ENCODE data around the gene RAB4B.
"Not testable (repeated sequence)": the region's sequence is repeated elsewhere in the genome, so short reads cannot be mapped to it uniquely, and the experiment has no call there.

Gene RAB4B

DNA sequence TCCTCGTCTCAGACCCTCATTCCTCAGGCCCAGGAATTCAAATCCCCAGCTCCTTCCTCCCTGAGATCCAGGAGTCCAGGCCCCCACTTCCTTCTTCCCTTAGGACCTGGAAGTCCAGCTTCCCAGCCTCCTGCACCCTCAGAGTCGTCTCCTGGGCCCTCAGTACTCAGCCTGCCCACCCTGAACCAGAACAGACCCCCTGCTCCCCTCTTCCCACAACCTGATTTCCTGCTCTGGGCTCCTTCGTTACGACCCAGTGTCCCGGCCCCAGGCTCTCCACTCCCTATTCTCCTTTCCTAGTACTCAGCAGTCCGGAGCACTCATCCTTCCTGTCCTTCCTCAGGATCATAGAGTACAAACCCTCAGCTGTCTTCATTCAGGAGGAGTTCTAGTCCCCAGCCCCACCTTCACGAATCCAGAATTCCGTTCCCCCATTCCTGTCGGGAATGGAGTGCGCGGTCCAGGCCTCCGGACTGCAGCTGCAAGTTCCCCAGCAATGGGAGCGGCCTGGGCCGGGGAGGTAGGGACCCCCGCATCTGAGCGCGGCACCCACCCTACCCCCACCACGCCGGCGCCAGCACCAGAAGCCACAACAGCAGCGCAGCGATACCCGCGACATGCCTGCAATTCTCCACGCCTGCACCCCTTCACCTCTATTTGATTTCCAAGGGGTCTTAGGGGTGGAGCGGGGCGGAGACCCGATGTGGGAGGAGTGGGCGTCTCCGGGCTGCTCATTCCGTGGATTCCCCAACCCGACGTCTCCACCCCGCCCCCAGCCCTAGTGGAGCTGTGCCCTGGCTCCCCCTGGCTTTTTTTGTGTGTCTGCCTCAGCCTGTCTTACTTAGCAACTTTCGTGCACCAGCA, 33.7 kb downstream of the RAB4B start:
- peak overlapping the region in 1 of 2 donors; percentile 51 for H3K9ac ChIP-seq (ENCODE audit: low read length in 2 of 2)
- H3K36me3 ChIP-seq (ENCODE audit: control insufficient read depth in 2 of 2, insufficient read depth in 2 of 2, low read length in 2 of 2): peaks cover 9 to 17% of the 10 kb centered on the region in 2 donors
- H3K4me1 ChIP-seq (ENCODE audit: control insufficient read depth, insufficient read depth, low read length): peaks cover 37% of the 10 kb centered on the region
- H3K4me3 ChIP-seq (ENCODE audit: low read length in 2 of 2): peak overlapping the region; percentile 15 to 70
- H3K27me3 ChIP-seq (ENCODE audit: control insufficient read depth in 1 of 2, insufficient read depth in 2 of 2, low read length in 2 of 2): no peaks in the 10 kb centered on the region
- H3K9me3 ChIP-seq (ENCODE audit: control insufficient read depth in 2 of 2, low read length in 2 of 2): no peaks in the 10 kb centered on the region
- H3K27ac ChIP-seq (ENCODE audit: low read length): peak overlapping the region; percentile 53

DNA sequence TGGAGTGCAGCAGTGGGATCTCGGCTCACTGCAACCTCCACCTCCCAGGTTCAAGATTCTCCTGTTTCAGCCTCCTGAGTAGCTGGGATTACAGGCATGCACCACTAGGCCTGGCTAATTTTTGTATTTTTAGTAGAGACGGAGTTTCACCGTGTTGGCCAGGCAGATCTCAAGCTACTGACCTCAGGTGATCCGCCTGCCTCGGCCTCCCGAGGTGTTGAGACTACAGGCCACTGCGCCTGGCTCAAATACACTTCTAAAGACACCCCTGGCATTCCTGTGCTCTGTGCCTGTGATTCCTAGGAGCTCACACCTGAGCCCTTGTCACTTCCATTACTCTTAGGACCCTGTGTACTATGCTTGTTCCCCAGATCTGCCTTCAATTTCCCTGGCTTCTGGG, 34.5 kb downstream of the RAB4B start:
- not testable (repeated sequence) for H3K27me3 ChIP-seq (ENCODE audit: control insufficient read depth in 1 of 2, insufficient read depth in 2 of 2, low read length in 2 of 2); H3K9ac ChIP-seq (ENCODE audit: low read length in 2 of 2); H3K27ac ChIP-seq (ENCODE audit: low read length); H3K9me3 ChIP-seq (ENCODE audit: control insufficient read depth in 2 of 2, low read length in 2 of 2); H3K4me3 ChIP-seq (ENCODE audit: low read length in 2 of 2)
- Histone ChIP-seq H3K36me3 (ENCODE audit: control insufficient read depth in 2 of 2, insufficient read depth in 2 of 2, low read length in 2 of 2) (peaks cover 8 to 13% of the 10 kb centered on the region in 2 donors), H3K4me1 (ENCODE audit: control insufficient read depth, insufficient read depth, low read length) (peaks cover 29% of the 10 kb centered on the region)

DNA sequence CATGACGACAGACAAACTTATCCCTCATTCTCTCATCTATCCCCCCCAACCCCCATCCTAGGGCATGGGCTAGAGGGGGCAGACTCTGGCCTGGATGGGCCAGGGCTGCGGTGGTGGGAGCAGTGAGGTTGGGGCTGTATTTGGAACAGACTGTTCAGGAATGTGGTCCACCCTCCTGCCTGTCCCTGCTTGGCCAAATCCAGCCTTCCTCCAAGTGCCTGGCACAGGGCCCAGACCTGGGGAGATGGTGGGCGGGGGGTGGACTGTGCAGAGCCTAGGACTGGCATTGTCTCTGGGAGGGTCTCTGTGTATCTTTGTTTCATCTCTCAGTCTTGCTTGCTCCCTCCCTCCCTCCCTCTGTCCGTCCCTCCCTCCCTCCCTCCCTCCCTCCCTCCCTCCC, 35.1 kb downstream of the RAB4B start:
- H3K4me1 ChIP-seq (ENCODE audit: control insufficient read depth, insufficient read depth, low read length): peaks cover 29% of the 10 kb centered on the region
- no peak overlapping the region for H3K27ac ChIP-seq (ENCODE audit: low read length)
- no peaks in the 10 kb centered on the region for H3K9me3 ChIP-seq (ENCODE audit: control insufficient read depth in 2 of 2, low read length in 2 of 2)
- H3K4me3 ChIP-seq (ENCODE audit: low read length in 2 of 2): no peak overlapping the region
- no peak overlapping the region for H3K9ac ChIP-seq (ENCODE audit: low read length in 2 of 2)
- H3K27me3 ChIP-seq (ENCODE audit: control insufficient read depth in 1 of 2, insufficient read depth in 2 of 2, low read length in 2 of 2): no peaks in the 10 kb centered on the region
- peaks cover 4 to 9% of the 10 kb centered on the region in 2 donors for H3K36me3 ChIP-seq (ENCODE audit: control insufficient read depth in 2 of 2, insufficient read depth in 2 of 2, low read length in 2 of 2)

DNA sequence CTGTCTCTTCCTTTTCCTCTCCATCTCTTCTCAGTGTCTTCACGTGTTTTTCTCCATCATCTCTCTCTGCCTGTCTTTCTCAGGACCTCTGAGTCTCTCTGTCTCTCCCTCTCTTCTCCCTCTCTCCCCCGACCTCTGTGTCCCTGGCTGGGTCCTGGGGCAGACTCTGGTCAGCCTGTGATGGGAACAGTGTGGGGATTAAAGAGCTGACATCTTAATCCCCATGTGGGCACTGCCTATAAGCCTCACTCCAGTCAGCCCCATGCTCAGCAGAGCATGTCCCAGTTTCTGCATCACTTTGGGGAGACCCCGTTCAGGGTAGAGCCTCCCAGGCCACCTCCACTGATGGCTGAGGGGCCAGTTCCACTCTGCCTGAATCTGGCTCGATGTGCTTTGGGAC, 37.2 kb downstream of the RAB4B start:
- H3K9me3 ChIP-seq (ENCODE audit: control insufficient read depth in 2 of 2, low read length in 2 of 2): no peaks in the 10 kb centered on the region

DNA sequence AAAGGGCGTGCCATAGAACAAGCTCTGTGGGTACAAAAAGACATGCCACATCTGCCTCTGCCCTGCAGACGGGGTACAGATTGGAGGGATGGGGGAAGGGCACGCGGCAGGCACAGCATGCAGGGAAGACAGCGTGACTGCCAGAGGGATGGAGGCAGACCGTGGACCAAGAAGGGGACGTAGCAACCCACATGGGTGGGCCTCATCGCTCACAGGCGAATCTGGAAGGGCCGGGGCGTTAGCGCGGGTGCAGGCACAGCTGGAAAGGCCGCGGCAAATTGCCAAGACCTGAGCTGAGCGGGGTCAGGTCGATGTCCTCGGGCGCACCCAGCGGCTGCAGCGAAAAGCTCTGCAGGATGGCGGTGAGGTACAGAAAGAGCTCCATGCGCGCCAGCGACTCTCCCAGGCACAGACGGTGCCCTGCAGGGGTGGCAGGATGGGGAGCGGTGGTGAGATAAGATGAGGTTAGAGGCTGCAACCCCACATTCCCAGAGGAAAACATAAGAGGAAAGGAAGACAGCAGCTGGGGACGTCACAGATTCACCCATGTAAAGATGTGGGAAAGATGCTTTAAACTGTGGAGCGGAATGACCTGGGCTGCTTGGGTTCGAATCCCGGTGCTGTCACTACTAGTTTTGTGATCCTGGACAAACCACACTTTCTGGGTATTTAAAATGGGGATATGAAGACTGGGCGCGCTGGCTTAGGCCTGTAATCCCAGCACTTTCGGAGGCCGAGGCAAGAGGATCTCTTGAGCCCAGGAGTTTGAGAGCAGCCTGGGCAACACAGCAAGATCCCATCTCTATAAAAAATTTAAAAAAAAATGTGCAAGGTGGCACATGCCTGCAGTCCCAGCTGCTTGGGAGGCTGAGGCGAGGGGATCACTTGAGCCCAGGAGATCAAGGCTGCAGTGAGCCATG, 40.7 kb downstream of the RAB4B start:
- not testable (repeated sequence) for H3K9me3 ChIP-seq (ENCODE audit: control insufficient read depth in 2 of 2, low read length in 2 of 2); H3K9ac ChIP-seq (ENCODE audit: low read length in 2 of 2); H3K27ac ChIP-seq (ENCODE audit: low read length); H3K36me3 ChIP-seq (ENCODE audit: control insufficient read depth in 2 of 2, insufficient read depth in 2 of 2, low read length in 2 of 2); H3K27me3 ChIP-seq (ENCODE audit: control insufficient read depth in 1 of 2, insufficient read depth in 2 of 2, low read length in 2 of 2)
- Histone ChIP-seq H3K4me3 (ENCODE audit: low read length in 2 of 2) (peak overlapping the region; percentile 57 to 69), H3K4me1 (ENCODE audit: control insufficient read depth, insufficient read depth, low read length) (peaks cover 23% of the 10 kb centered on the region)

More for the DNA sequence above, 37.2 kb downstream of the RAB4B start:
- Histone ChIP-seq H3K36me3 (ENCODE audit: control insufficient read depth in 2 of 2, insufficient read depth in 2 of 2, low read length in 2 of 2) (no peaks in the 10 kb centered on the region), H3K4me3 (ENCODE audit: low read length in 2 of 2) (no peak overlapping the region), H3K4me1 (ENCODE audit: control insufficient read depth, insufficient read depth, low read length) (peaks cover 37% of the 10 kb centered on the region), H3K9ac (ENCODE audit: low read length in 2 of 2) (no peak overlapping the region), H3K27me3 (ENCODE audit: control insufficient read depth in 1 of 2, insufficient read depth in 2 of 2, low read length in 2 of 2) (no peaks in the 10 kb centered on the region), H3K27ac (ENCODE audit: low read length) (no peak overlapping the region)

DNA sequence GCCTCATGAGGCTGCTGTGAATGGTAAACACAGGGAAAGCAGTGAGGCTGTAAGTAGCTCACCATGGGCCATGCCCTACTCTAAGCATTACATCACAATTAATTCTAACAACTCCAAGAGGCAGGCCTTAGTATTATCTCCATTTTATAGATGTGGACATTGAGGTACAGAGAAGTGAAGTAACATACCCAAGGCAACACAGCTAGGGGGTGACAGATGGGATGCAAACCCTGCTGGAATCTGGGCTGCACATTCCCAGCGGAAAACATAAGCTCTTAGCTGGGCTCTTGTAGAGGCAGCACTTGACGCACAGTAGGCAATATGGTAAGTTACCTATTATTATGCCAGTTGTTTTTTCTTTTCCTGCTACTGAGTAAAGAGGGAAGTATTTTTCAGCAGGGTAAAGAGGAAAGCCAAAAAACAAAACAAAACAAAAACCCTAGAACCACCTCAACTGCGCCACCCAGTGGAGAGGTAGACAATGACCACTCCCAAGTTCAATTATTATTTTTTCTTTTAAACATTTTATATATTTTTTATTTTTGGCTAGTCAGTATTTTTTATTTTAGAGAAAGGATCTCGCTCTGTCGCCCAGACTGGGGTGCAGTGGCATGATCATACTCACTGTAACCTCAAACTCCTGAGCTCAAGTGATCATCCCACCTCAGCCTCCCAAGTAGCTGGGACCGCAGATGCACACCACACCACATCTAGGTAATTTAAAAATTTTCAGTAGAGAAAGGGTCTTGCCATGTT, 41.6 kb downstream of the RAB4B start:
- H3K36me3 ChIP-seq (ENCODE audit: control insufficient read depth in 2 of 2, insufficient read depth in 2 of 2, low read length in 2 of 2); H3K27me3 ChIP-seq (ENCODE audit: control insufficient read depth in 1 of 2, insufficient read depth in 2 of 2, low read length in 2 of 2); H3K4me3 ChIP-seq (ENCODE audit: low read length in 2 of 2); H3K9ac ChIP-seq (ENCODE audit: low read length in 2 of 2); H3K9me3 ChIP-seq (ENCODE audit: control insufficient read depth in 2 of 2, low read length in 2 of 2); H3K27ac ChIP-seq (ENCODE audit: low read length): not testable (repeated sequence)
- peaks cover 27% of the 10 kb centered on the region for H3K4me1 ChIP-seq (ENCODE audit: control insufficient read depth, insufficient read depth, low read length)

DNA sequence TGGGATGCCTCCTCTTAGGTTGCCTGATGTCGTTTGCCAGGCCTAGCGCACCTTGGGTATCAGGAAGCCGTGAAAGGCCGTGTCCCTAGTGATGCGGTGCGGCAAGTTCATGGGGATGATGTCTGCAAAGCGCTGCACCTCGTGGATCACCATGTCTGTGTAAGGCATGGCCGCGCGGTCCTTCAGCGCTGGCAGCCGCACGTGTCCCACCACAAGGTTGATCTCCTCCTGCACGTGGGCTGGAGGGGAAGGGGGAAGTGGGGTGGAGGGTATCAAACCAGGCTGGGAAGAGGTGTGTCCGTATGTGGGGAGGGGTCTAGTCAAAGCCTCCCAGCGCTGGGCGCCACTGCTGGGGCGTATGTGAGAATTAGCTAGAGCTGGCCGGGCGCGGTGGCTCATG, 44.1 kb downstream of the RAB4B start:
- Histone ChIP-seq H3K27ac (ENCODE audit: low read length) (peak overlapping the region; percentile 41), H3K9me3 (ENCODE audit: control insufficient read depth in 2 of 2, low read length in 2 of 2) (no peaks in the 10 kb centered on the region), H3K9ac (ENCODE audit: low read length in 2 of 2) (no peak overlapping the region), H3K27me3 (ENCODE audit: control insufficient read depth in 1 of 2, insufficient read depth in 2 of 2, low read length in 2 of 2) (no peaks in the 10 kb centered on the region), H3K36me3 (ENCODE audit: control insufficient read depth in 2 of 2, insufficient read depth in 2 of 2, low read length in 2 of 2) (peaks cover 2 to 6% of the 10 kb centered on the region in 2 donors), H3K4me3 (ENCODE audit: low read length in 2 of 2) (no peak overlapping the region), H3K4me1 (ENCODE audit: control insufficient read depth, insufficient read depth, low read length) (peaks cover 27% of the 10 kb centered on the region)

DNA sequence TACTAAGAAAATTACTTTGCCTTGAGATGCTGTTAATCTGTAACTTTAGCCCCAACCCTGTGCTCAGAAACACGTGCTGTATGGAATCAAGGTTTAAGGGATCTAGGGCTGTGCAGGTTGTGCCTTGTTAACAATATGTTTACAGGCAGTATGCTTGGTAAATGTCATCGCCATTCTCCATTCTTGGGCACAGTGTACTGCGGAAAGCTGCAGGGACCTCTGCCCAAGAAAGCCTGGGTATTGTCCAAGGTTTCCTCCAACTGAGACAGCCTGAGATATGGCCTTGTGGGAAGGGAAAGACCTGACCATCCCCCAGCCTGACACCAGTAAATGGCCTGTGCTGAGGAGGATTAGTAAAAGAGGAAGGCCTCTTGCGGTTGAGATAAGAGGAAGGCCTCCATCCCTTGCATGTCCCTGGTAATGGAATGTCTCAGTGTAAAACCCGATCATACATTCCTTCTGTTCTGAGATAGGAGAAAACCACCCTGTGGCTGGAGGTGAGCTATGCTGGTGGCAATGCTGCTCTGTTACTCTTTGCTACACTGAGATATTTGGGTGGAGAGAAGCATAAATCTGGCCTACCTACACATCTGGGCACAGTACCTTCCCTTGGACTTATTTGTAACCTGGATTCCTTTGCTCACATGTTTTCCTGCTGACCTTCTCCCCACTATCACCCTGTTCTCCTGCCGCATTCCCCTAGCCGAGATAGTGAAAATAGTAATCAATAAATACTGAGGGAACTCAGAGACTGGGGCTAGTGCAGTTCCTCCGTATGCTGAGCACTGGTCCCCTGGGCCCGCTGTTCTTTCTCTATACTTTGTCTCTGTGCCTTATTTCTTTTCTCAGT, 44.9 kb downstream of the RAB4B start:
- H3K27me3 ChIP-seq (ENCODE audit: control insufficient read depth in 1 of 2, insufficient read depth in 2 of 2, low read length in 2 of 2): not testable (repeated sequence)
- Histone ChIP-seq H3K9ac (ENCODE audit: low read length in 2 of 2) (peak overlapping the region in 1 of 2 donors; percentile 42), H3K27ac (ENCODE audit: low read length) (peak overlapping the region; percentile 41)

DNA sequence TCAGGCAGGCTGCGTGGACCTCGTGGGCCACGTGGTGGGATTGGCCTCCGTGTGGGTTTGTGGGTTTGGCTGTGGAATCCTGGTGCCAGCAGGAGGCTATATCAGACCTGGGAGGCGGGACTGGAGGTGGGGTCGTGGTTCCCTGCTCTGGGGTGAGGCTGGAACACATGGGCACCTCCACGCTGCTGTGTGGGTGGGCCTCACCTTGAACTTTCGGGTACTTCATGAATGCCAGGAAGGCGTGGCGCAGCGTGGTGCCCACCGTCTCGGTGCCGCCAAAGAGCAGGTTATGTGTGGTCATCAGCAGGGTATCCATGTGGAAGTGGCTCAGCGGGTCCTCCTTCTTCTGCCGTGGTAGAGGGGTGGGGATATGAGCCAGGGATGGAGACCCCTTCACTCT, 46.9 kb downstream of the RAB4B start:
- not testable (repeated sequence) for H3K27me3 ChIP-seq (ENCODE audit: control insufficient read depth in 1 of 2, insufficient read depth in 2 of 2, low read length in 2 of 2); H3K27ac ChIP-seq (ENCODE audit: low read length); H3K36me3 ChIP-seq (ENCODE audit: control insufficient read depth in 2 of 2, insufficient read depth in 2 of 2, low read length in 2 of 2); H3K9me3 ChIP-seq (ENCODE audit: control insufficient read depth in 2 of 2, low read length in 2 of 2); H3K4me3 ChIP-seq (ENCODE audit: low read length in 2 of 2); H3K9ac ChIP-seq (ENCODE audit: low read length in 2 of 2)
- H3K4me1 ChIP-seq (ENCODE audit: control insufficient read depth, insufficient read depth, low read length): peaks cover 11% of the 10 kb centered on the region

More for the DNA sequence above, 44.9 kb downstream of the RAB4B start:
- not testable (repeated sequence) for H3K9me3 ChIP-seq (ENCODE audit: control insufficient read depth in 2 of 2, low read length in 2 of 2); H3K4me3 ChIP-seq (ENCODE audit: low read length in 2 of 2); H3K36me3 ChIP-seq (ENCODE audit: control insufficient read depth in 2 of 2, insufficient read depth in 2 of 2, low read length in 2 of 2)
- H3K4me1 ChIP-seq (ENCODE audit: control insufficient read depth, insufficient read depth, low read length): peaks cover 27% of the 10 kb centered on the region
